LNCAP (cell line): Measurements from ENCODE around the gene SLFNL1.

Source experiments
- TF ChIP-seq, protein P1 (sequence below): fragments of 450-650 bp; IDR thresholded peaks from 2 replicates; pipeline ENCODE4 v1.5.1; 2017; ENCODE audit warnings: mild to moderate bottlenecking

SLFNL1 gene

GRCh38 chr1:41021526-41022308 is at the start of gene SLFNL1:
Gene SLFNL1, minus strand, starts transcription at chr1:41021725. Its CDS starts 1,065 bp downstream, at chr1:41020660.
- TF ChIP-seq, protein P1, sequence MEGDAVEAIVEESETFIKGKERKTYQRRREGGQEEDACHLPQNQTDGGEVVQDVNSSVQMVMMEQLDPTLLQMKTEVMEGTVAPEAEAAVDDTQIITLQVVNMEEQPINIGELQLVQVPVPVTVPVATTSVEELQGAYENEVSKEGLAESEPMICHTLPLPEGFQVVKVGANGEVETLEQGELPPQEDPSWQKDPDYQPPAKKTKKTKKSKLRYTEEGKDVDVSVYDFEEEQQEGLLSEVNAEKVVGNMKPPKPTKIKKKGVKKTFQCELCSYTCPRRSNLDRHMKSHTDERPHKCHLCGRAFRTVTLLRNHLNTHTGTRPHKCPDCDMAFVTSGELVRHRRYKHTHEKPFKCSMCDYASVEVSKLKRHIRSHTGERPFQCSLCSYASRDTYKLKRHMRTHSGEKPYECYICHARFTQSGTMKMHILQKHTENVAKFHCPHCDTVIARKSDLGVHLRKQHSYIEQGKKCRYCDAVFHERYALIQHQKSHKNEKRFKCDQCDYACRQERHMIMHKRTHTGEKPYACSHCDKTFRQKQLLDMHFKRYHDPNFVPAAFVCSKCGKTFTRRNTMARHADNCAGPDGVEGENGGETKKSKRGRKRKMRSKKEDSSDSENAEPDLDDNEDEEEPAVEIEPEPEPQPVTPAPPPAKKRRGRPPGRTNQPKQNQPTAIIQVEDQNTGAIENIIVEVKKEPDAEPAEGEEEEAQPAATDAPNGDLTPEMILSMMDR, result no peak

GRCh38 chr1:41056907-41057306 is 35.4 kb upstream of the SLFNL1 start:
- TF ChIP-seq, protein P1, result no peak

GRCh38 chr1:41053316-41053715 is 31.8 kb upstream of the SLFNL1 start:
- TF ChIP-seq, protein P1, result no peak

GRCh38 chr1:41051022-41051421 is 29.5 kb upstream of the SLFNL1 start:
- TF ChIP-seq, protein P1, result no peak

DNA sequence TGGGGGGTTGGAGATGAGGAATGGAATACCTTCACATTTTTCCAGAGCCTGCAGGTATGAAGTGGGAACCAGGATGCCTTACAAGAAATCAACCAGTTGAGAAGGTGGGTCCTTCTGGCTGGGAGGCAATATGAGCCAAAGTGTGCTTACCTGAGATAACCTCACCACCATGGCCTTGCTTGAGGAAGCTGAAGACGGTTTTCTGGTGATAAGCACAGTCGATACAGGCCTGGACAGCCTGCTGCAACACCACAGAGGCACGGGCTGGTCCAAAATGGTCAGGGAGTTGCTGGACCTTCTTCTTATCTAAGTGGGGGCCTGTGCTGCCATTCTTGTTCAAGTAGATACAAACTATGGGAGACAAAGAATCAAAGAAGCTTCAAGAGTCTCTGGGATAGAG is 27.0 kb upstream of the SLFNL1 start:
- TF ChIP-seq, protein P1, result no peak

GRCh38 chr1:41046347-41046775 is 24.8 kb upstream of the SLFNL1 start:
- TF ChIP-seq, protein P1, result no peak

- TF ChIP-seq, protein P1, result no peak
These were observed 24.2 kb upstream of the SLFNL1 start for GRCh38 chr1:41045740-41046139.
